NCI-H526 (cell line): ENCODE results near the gene ROPN1.
"Not testable (repeated sequence)": the region's sequence is repeated elsewhere in the genome, so short reads cannot be mapped to it uniquely, and the experiment has no call there.

Experiments used
- DNase-seq, 2 experiments: peaks; one replicate each; lab custom pipeline; 2025; lab: John Stamatoyannopoulos, UW

The ROPN1 gene

GRCh38 chr3:123997543-123997942 is 5.6 kb upstream of the ROPN1 start:
- DNase-seq: no peak

- peak in 1 of 2 experiments; percentile 20 for DNase-seq
These were observed 1.9 kb upstream of the ROPN1 start for GRCh38 chr3:123993818-123994217.

- no peak for DNase-seq
These were observed 5.5 kb downstream of the ROPN1 start for GRCh38 chr3:123986427-123986826.

GRCh38 chr3:123984957-123985356 is 7.0 kb downstream of the ROPN1 start:
- DNase-seq: no peak

GRCh38 chr3:123984350-123984749 is 7.6 kb downstream of the ROPN1 start:
- DNase-seq: no peak

- DNase-seq: not testable (repeated sequence)
These were observed 10.6 kb downstream of the ROPN1 start for GRCh38 chr3:123981317-123981716.

- DNase-seq: no peak
These were observed 11.4 kb downstream of the ROPN1 start for GRCh38 chr3:123980539-123980938.

GRCh38 chr3:123979525-123980501 is 12.1 kb downstream of the ROPN1 start:
- peak; percentile 35 to 66 for DNase-seq

GRCh38 chr3:123976904-123977303 is 15.0 kb downstream of the ROPN1 start:
- not testable (repeated sequence) for DNase-seq

GRCh38 chr3:123976181-123976898 is 15.6 kb downstream of the ROPN1 start:
- DNase-seq: not testable (repeated sequence)

GRCh38 chr3:123975030-123975429 is 16.9 kb downstream of the ROPN1 start:
- not testable (repeated sequence) for DNase-seq

GRCh38 chr3:123971406-123971805 is 20.5 kb downstream of the ROPN1 start:
- DNase-seq: no peak

- not testable (repeated sequence) for DNase-seq
These were observed 24.7 kb downstream of the ROPN1 start for GRCh38 chr3:123967260-123967659.

- not testable (repeated sequence) for DNase-seq
These were observed 25.1 kb downstream of the ROPN1 start for GRCh38 chr3:123966799-123967198.

- DNase-seq: not testable (repeated sequence)
These were observed 27.1 kb downstream of the ROPN1 start for GRCh38 chr3:123964793-123965192.

GRCh38 chr3:123961508-123961856 is 30.4 kb downstream of the ROPN1 start:
- DNase-seq: no peak

GRCh38 chr3:123960781-123961507 is 31.0 kb downstream of the ROPN1 start, which contains the start of gene CCDC14:
CCDC14 (minus strand) TSS chr3:123961229; CDS start chr3:123961173, 56 bp downstream.
- DNase-seq: peak; percentile 96 to 98

GRCh38 chr3:123953735-123954134 is 38.2 kb downstream of the ROPN1 start:
- DNase-seq: peak; percentile 95 to 96

- no peak for DNase-seq
These were observed 38.9 kb downstream of the ROPN1 start for GRCh38 chr3:123952844-123953520.

GRCh38 chr3:123951522-123952447 is 40.1 kb downstream of the ROPN1 start:
- DNase-seq: no peak
